Testis (tissue), 3 donors: Measurements from ENCODE around the gene ZNF532. TPM values are rescaled to one million over a fixed set of nuclear protein-coding genes. Genes with fewer than 3 reads are reported as not detected.
"Not testable (repeated sequence)": the region's sequence is repeated elsewhere in the genome, so short reads cannot be mapped to it uniquely, and the experiment has no call there.

Experiments used
- DNase-seq: peaks from one replicate; pipeline ENCODE4 v3.0.0-alpha.2; 2019
- H3K27ac ChIP-seq, 2 donors: fragments of 200-600 bp; sonication (generic); one replicate each; pipeline ENCODE4 v1.5.1; 2019
- H3K27me3 ChIP-seq: fragments of 200-600 bp; sonication (generic); one replicate; pipeline ENCODE4 v1.5.1; 2019
- H3K36me3 ChIP-seq: fragments of 200-600 bp; sonication (generic); one replicate; pipeline ENCODE4 v1.5.1; 2017; ENCODE audit warnings: low read depth; ENCODE audit errors: missing control alignments
- H3K4me1 ChIP-seq: fragments of 200-600 bp; sonication (generic); one replicate; pipeline ENCODE4 v1.5.1; 2019
- H3K4me3 ChIP-seq, 2 donors: fragments of 200-600 bp; sonication (generic); one replicate each; pipeline ENCODE4 v1.5.1; 2017 to 2019
- H3K9me3 ChIP-seq: fragments of 200-600 bp; sonication (generic); one replicate; pipeline ENCODE4 v1.5.1; 2017
- CTCF ChIP-seq, 3 experiments: fragments of 450-650 bp in 2 of 3; fragments of 200-600 bp in 1 of 3; sonication (generic) in 1 of 3; IDR thresholded peaks; one replicate each; pipeline ENCODE4 v1.5.1; 2016 to 2019; ENCODE audit warnings: antibody characterized with exemption in 3 of 3, mild to moderate bottlenecking in 2 of 3, moderate library complexity in 1 of 3
- POLR2A ChIP-seq: fragments of 450-650 bp; IDR thresholded peaks from one replicate; pipeline ENCODE4 v1.6.1; 2017; ENCODE audit warnings: antibody characterized with exemption, mild to moderate bottlenecking, moderate library complexity
- WGBS, 2 donors: methylation state at CpG; one replicate each; pipeline ENCODE4 v1.1.5; 2018; 5-methylcytosine and 5-hydroxymethylcytosine counted together
- intact Hi-C: fragments of 100-400 bp; cut with DNase I; formaldehyde crosslinking; loops from one replicate; pipeline ENCODE4 v1.15.1; 2023; ENCODE audit warnings: low total_unique reads
- polyA plus RNA-seq: library from polyadenylated mRNA; stranded (reverse); fragments of 350-450 nt; fragmentation: Illumina TruSeq; extraction: RNeasy Lipid Tissue Mini Kit (QIAGEN cat#74804); gene quantifications from one replicate; pipeline ENCODE4 v1.2.3, GENCODE V29; 2014; ENCODE audit warnings: low read depth, low replicate concordance; ENCODE audit not compliant: insufficient read depth
- total RNA-seq, 2 donors: library from RNA; depleted of rRNA; stranded (reverse); fragments of >200 nt; gene quantifications; one replicate each; pipeline ENCODE4 v1.2.3, GENCODE V29; 2016

The ZNF532 gene
- total and polyA plus RNA-seq, 3 donors from 2014 or later, result 64.0 to 131 (median 122) TPM

GRCh38 chr18:58852629-58853028 is 12.0 kb upstream of the ZNF532 start:
- H3K27ac ChIP-seq, result no peak overlapping the region
- no peaks in the 10 kb centered on the region for H3K9me3 ChIP-seq
- intact Hi-C loops, result no loop called here
- no peak for DNase-seq
- no peaks in the 10 kb centered on the region for H3K27me3 ChIP-seq
- no peak overlapping the region for H3K4me3 ChIP-seq
- H3K4me1 ChIP-seq, result peaks cover under 1% of the 10 kb centered on the region
- H3K36me3 ChIP-seq, result no peaks in the 10 kb centered on the region
- TF ChIP-seq POLR2A, result no peak
- TF ChIP-seq CTCF (IDR thresholded peaks at IDR 0.05), result no peak
- 81 to 94% methylated on average over 3 to 4 of the region's 4 CpGs for WGBS, 2 donors

DNA sequence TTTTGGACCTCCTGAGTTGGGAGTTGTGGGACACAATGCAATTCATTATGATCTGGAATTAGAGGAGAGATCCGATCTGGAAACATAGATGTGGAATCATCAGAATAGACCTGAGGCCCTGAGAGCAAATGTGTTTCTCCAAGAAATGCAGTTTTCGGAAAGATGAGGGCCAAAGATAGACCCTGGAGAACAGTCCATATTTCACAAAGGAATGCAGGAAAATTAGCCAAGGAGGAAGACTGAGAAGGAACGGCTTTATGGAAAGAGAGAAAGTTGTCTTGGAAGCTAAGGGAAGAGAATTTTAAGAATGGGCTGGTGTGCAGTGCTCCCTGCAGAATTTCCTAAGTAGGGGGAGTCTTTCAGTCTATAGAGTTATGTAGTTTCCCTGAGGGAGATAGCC is 11.1 kb upstream of the ZNF532 start:
- Histone ChIP-seq H3K27ac (no peak overlapping the region), H3K4me1 (peaks cover under 1% of the 10 kb centered on the region), H3K27me3 (no peaks in the 10 kb centered on the region), H3K9me3 (no peaks in the 10 kb centered on the region), H3K36me3 (no peaks in the 10 kb centered on the region), H3K4me3 (no peak overlapping the region)
- 63 to 68% methylated on average over 3 of the region's 3 CpGs for WGBS, 2 donors
- DNase-seq, result no peak
- intact Hi-C loops, result no loop called here
- TF ChIP-seq CTCF (IDR thresholded peaks at IDR 0.05) (no peak), POLR2A (no peak)

DNA sequence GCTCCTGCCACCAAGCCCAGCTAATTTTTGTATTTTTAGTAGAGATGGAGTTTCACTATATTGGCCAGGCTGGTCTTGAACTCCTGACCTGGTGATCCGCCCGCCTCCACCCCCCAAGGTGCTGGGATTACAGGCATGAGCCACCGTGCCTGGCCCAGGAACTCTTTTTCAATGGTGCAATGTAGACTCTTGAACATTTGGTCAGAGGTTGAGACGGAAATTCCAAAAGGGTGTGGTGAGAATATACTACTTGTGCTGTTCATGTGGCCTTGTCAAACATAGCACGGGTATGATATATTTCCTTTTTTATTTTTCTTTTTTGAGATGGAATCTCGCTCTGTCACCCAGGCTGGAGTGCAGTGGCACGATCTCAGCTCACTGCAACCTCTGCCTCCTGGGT is 9.2 kb upstream of the ZNF532 start:
- intact Hi-C loops, H3K4me3 ChIP-seq, H3K36me3 ChIP-seq, H3K27ac ChIP-seq, DNase-seq, H3K9me3 ChIP-seq, H3K27me3 ChIP-seq: not testable (repeated sequence)
- 90 to 92% methylated on average over 7 of the region's 7 CpGs for WGBS, 2 donors
- H3K4me1 ChIP-seq, result peaks cover 20% of the 10 kb centered on the region

DNA sequence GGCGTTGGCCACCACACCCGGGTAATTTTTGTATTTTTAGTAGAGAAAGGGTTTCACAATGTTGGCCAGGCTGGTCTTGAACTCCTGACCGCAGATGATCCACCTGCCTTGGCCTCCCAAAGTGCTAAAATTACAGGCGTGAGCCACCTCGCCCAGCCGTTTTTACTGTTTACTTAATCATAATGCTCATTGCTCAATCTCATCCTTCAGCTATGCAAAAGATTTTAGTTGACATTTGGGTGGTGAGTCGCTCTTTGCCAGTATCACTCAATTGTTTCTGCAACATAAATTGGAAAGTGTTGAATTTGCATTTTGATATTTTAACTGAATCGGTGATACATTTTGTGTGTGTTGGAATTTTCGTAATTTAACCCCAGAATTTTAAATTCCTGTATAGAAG is 7.8 kb upstream of the ZNF532 start:
- Histone ChIP-seq H3K9me3 (no peaks in the 10 kb centered on the region), H3K4me1 (peaks cover 34% of the 10 kb centered on the region), H3K27ac (no peak overlapping the region), H3K4me3 (no peak overlapping the region), H3K36me3 (no peaks in the 10 kb centered on the region), H3K27me3 (no peaks in the 10 kb centered on the region)
- no peak for DNase-seq
- intact Hi-C loops, result no loop called here
- WGBS, 2 donors, result 93 to 95% methylated on average over 9 of the region's 9 CpGs
- TF ChIP-seq POLR2A (no peak), CTCF (IDR thresholded peaks at IDR 0.05) (no peak)

DNA sequence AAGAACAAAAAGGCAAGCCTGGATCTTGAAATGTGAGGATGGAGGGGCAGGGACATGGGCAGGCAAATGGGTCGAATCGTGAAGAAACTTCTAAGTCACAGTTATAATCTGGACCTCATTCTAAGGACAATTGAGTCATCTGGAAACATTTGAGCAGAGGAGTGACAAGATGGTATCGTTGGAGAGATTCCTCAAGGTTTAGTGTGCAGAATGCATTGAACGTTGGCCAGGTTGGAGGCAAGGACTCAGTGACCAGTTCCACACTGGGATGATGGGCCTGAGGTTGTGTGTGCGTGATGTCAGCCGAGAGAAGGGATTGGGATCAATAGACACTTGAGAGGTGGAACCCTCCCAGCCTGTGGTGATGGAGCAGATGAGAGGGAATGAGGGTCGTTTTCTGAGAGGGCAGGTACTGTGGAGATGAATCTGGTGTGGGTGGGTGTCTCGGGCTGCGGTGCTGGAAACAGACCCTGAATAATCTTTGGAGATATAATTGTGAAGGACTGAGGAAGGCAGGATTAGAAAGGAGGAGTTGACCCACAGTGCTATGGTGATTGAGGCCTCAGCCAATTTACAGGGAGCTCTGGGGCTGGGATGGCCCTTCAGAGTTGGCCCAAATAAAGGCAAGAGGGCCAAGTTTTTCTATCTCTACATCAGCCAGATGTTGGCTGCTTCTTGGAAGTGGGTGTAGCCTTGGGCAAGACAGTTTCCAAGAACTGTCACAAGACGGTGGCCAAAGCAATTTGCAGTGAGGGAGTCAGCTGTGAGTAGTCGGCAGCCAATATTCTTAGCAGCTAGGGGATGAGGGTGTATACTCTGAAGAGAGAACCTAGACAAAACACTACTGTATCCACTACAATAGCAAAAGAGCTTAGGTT is 5.8 kb upstream of the ZNF532 start:
- 67 to 80% methylated on average over 11 of the region's 11 CpGs for WGBS, 2 donors
- Histone ChIP-seq H3K4me3 (no peak overlapping the region), H3K27me3 (no peaks in the 10 kb centered on the region), H3K27ac (peak overlapping the region; percentile 78 to 98), H3K9me3 (no peaks in the 10 kb centered on the region), H3K4me1 (peaks cover 43% of the 10 kb centered on the region), H3K36me3 (no peaks in the 10 kb centered on the region)
- TF ChIP-seq POLR2A (no peak), CTCF (IDR thresholded peaks at IDR 0.05) (no peak)
- no peak for DNase-seq
- intact Hi-C loops, result no loop called here
